Type B pancreatic cell (in vitro differentiated cells): ENCODE data around the gene DENND6B. TPM values are rescaled to one million over a fixed set of nuclear protein-coding genes. Genes with fewer than 3 reads are reported as not detected.
A peak's percentile ranks its signal among the peaks of the same experiment; 100 is the strongest.

Experiments used
- DNase-seq: peaks from one replicate; pipeline ENCODE4 v3.0.0; 2021; ENCODE audit warnings: mixed read lengths; ENCODE audit not compliant: unreplicated experiment; ENCODE audit errors: extremely low spot score
- H3K27ac Mint-ChIP-seq: 2 replicates; pipeline ENCODE4 v1.8.0; 2021; ENCODE audit warnings: mild to moderate bottlenecking, mixed read lengths
- H3K27me3 Mint-ChIP-seq: 2 replicates; pipeline ENCODE4 v1.8.0; 2021; ENCODE audit warnings: mixed read lengths
- H3K36me3 Mint-ChIP-seq: 2 replicates; pipeline ENCODE4 v1.8.0; 2021; ENCODE audit warnings: mixed read lengths
- H3K4me1 Mint-ChIP-seq: one replicate; pipeline ENCODE4 v1.8.0; 2021; ENCODE audit warnings: mixed read lengths; ENCODE audit not compliant: unreplicated experiment
- H3K4me3 Mint-ChIP-seq: 2 replicates; pipeline ENCODE4 v1.8.0; 2021; ENCODE audit warnings: mild to moderate bottlenecking, mixed read lengths
- H3K9me3 Mint-ChIP-seq: 2 replicates; pipeline ENCODE4 v1.8.0; 2021; ENCODE audit warnings: mixed read lengths
- CTCF ChIP-seq: fragments of 200-600 bp; sonication (generic); conservative IDR thresholded peaks from 2 replicates; pipeline ENCODE4 v1.5.0; 2021; ENCODE audit warnings: antibody characterized with exemption, mild to moderate bottlenecking
- total RNA-seq: library from RNA; stranded (reverse); gene quantifications from 2 replicates; pipeline ENCODE4 v1.2.1, GENCODE V29; 2021; ENCODE audit warnings: low replicate concordance

DENND6B gene
- total RNA-seq, 1 donor from 2014 or later: 25.6 TPM

DNA sequence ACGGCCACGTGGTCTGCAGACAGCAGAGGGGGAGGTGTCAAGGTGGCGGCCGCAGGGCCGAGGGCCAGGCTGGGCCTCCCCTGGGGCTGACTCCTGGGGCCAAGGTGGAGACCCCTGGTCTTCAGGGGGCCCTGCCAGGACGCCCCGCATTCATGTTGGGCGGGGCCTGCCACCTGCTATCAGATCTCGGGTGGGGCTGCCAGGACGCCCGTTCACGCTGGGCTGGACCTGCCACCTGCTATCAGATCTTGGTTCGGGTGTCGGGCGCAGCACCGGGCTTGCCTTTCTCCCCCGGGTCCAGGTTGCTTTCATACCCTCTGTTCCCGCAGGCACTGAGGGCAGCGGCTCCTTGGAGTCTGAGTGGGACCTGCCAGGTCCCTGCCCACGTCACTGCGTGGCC is 40.5 kb downstream of the DENND6B start:
- H3K4me1 Mint-ChIP-seq: no peaks in the 10 kb centered on the region
- H3K9me3 Mint-ChIP-seq: no peaks in the 10 kb centered on the region
- no peak for DNase-seq
- no peaks in the 10 kb centered on the region for H3K27me3 Mint-ChIP-seq
- H3K4me3 Mint-ChIP-seq: no peak overlapping the region
- no peak overlapping the region for H3K27ac Mint-ChIP-seq
- no peak for TF ChIP-seq CTCF
- no peaks in the 10 kb centered on the region for H3K36me3 Mint-ChIP-seq

GRCh38 chr22:50285568-50286229 is 41.1 kb downstream of the DENND6B start:
- no peak for TF ChIP-seq CTCF
- Mint-ChIP-seq H3K4me1 (no peaks in the 10 kb centered on the region), H3K9me3 (no peaks in the 10 kb centered on the region), H3K36me3 (no peaks in the 10 kb centered on the region), H3K4me3 (no peak overlapping the region), H3K27ac (no peak overlapping the region), H3K27me3 (no peaks in the 10 kb centered on the region)
- DNase-seq: no peak

DNA sequence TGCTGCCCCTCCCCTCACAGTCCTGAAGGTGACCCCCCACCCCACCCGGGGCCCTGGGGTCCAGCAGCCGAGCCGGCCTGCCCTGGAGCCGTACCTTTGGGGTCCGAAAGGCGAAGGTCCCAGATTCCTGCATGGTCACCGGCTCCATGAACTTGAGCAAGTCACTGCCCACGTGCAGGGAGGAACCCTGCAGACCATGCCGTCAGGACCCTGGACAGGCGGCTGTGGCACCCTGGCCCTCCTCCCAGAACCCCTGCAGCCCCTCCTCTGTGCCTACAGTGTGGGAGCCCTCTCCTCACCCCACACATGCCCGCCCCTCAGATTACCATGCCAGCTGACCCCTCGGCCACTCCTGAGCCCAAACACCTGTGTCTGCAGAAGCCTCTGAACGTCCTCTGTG is 42.3 kb downstream of the DENND6B start:
- no peak for DNase-seq
- no peaks in the 10 kb centered on the region for H3K9me3 Mint-ChIP-seq
- TF ChIP-seq CTCF: no peak
- no peaks in the 10 kb centered on the region for H3K36me3 Mint-ChIP-seq
- peak overlapping the region; percentile 70 for H3K27ac Mint-ChIP-seq
- no peaks in the 10 kb centered on the region for H3K4me1 Mint-ChIP-seq
- no peaks in the 10 kb centered on the region for H3K27me3 Mint-ChIP-seq
- H3K4me3 Mint-ChIP-seq: no peak overlapping the region

- H3K36me3 Mint-ChIP-seq: no peaks in the 10 kb centered on the region
- no peaks in the 10 kb centered on the region for H3K9me3 Mint-ChIP-seq
- no peaks in the 10 kb centered on the region for H3K27me3 Mint-ChIP-seq
- TF ChIP-seq CTCF: no peak
- H3K27ac Mint-ChIP-seq: no peak overlapping the region
- H3K4me3 Mint-ChIP-seq: no peak overlapping the region
- H3K4me1 Mint-ChIP-seq: no peaks in the 10 kb centered on the region
- DNase-seq: no peak
These were observed 43.0 kb downstream of the DENND6B start for GRCh38 chr22:50283821-50284220.

DNA sequence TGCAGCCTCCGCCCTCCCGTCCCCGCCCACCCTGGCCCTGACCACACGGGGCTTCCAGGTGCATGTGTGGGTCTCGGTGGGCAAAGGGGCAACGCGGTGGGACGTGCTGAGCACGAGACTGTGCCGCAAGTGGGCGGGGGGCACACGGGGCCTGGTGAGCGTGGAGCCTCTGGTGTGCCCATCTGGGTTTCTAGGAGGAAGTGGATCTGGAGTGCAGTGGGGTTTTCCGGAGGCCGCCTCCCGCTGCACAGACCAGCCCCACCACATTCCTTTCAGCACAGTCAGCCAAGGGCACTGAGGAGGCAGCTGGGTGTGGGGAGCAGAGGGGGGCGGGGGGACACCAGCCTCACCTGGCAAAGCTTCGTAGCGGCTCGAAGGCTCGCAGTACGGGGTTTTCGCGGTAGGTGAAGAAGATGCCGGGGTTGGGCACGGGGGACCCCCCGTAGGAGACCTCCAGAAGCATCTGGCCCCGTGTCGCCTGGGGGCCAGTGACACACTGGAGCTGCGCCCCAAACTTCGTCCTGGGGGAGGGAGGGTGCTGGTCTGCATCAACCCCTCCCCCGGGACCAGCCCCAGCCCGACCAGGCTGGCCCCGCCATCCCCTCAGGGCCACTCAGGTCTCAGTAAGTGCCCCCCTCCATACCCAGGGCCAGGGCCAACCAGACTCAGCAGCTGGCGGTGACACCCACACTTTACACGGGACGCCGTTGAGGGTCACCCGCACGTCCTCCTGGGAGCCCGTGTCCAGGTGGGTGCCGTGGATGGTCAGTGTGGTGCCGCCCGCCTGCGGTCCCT is 44.3 kb downstream of the DENND6B start:
- H3K27me3 Mint-ChIP-seq: no peaks in the 10 kb centered on the region
- no peaks in the 10 kb centered on the region for H3K36me3 Mint-ChIP-seq
- no peaks in the 10 kb centered on the region for H3K9me3 Mint-ChIP-seq
- H3K4me3 Mint-ChIP-seq: peak overlapping the region; percentile 68
- no peak for TF ChIP-seq CTCF
- H3K27ac Mint-ChIP-seq: peak overlapping the region; percentile 95
- DNase-seq: no peak
- H3K4me1 Mint-ChIP-seq: no peaks in the 10 kb centered on the region
